ENCODE data around the gene A2ML1. TPM values are rescaled to one million over a fixed set of nuclear protein-coding genes. Genes with fewer than 3 reads are reported as not detected.
"Not testable (repeated sequence)": the region's sequence is repeated elsewhere in the genome, so short reads cannot be mapped to it uniquely, and the experiment has no call there.

The A2ML1 gene
- total RNA-seq, 1 donor from 2014 or later: 3.1 TPM

DNA sequence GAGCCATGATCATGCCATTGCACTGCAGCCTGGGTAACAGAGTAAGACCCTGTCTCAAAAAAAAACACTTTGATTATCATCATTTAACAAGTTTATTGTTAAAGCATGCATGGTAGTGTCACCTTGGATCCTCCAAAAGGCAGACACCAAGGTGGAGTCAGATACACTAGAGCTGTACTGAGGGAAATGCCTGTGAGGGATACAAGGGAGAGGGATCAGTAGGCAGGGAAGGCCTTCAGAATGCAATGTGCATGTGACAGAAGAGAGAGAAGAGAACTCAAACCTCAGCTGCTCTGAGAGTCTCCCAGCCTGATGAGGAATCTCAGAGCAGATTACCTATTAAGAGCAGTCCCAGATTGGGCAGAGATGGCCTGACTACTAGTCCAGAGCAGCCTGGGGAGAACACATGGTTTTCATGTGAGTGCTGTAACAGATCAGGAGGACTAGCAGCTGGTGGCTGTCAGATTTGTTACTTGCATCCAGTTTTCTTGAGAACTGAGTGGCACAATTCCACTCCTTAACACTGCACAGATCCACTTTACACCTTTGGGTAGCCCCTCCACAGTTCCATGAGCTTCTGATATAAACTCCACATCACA lies 38.0 kb upstream of the A2ML1 start:
- Histone ChIP-seq H3K27me3 (ENCODE audit: control insufficient read depth, insufficient read depth, low read length) (no peaks in the 10 kb centered on the region), H3K36me3 (ENCODE audit: control insufficient read depth, insufficient read depth, low read length) (no peaks in the 10 kb centered on the region), H3K4me3 (ENCODE audit: low read depth, low read length) (no peak overlapping the region)
- DNase-seq (ENCODE audit: low read depth): no peak
- TF ChIP-seq, protein P1, sequence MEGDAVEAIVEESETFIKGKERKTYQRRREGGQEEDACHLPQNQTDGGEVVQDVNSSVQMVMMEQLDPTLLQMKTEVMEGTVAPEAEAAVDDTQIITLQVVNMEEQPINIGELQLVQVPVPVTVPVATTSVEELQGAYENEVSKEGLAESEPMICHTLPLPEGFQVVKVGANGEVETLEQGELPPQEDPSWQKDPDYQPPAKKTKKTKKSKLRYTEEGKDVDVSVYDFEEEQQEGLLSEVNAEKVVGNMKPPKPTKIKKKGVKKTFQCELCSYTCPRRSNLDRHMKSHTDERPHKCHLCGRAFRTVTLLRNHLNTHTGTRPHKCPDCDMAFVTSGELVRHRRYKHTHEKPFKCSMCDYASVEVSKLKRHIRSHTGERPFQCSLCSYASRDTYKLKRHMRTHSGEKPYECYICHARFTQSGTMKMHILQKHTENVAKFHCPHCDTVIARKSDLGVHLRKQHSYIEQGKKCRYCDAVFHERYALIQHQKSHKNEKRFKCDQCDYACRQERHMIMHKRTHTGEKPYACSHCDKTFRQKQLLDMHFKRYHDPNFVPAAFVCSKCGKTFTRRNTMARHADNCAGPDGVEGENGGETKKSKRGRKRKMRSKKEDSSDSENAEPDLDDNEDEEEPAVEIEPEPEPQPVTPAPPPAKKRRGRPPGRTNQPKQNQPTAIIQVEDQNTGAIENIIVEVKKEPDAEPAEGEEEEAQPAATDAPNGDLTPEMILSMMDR (IDR thresholded peaks at IDR 0.05; ENCODE audit: insufficient read depth, low read length, poor library complexity, severe bottlenecking): no peak

DNA sequence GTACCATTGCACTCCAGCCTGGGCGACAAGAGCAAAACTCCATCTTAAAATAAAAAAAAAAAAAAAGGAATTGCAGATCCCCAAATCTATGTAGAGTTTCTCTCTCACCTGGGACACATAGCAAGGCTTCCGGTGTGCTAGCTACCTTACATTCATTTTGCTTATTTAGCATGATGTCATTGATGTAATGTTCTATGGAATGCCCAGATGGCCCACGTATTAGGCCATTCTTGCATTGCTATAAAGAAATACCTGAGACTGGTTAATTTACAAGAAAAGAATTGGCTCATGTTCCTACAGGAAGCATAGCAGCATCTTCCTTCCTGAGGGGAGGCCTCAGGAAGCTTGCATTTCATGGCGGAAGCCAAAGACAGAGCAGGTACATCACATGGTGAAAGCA lies 36.9 kb upstream of the A2ML1 start:
- no peak overlapping the region for H3K4me3 ChIP-seq (ENCODE audit: low read depth, low read length)
- TF ChIP-seq, protein P1 (IDR thresholded peaks at IDR 0.05; ENCODE audit: insufficient read depth, low read length, poor library complexity, severe bottlenecking): no peak
- no peaks in the 10 kb centered on the region for H3K36me3 ChIP-seq (ENCODE audit: control insufficient read depth, insufficient read depth, low read length)
- DNase-seq (ENCODE audit: low read depth): no peak
- no peaks in the 10 kb centered on the region for H3K27me3 ChIP-seq (ENCODE audit: control insufficient read depth, insufficient read depth, low read length)

DNA sequence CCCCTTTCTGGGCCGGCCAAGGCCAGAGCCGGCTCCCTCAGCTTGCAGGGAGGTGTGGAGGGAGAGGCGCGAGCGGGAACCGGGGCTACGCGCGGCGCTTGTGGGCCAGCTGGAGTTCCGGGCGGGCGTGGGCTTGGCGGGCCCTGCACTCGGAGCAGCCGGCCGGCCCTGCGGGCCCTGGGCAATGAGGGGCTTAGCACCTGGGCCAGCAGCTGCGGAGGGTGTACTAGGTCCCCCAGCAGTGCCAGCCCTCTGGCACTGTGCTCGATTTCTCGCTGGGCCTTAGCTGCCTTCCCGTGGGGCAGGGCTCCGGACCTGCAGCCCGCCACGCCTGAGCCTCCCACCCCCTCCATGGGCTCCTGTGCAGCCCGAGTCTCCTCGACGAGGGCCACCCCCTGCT lies 35.2 kb upstream of the A2ML1 start:
- DNase-seq (ENCODE audit: low read depth); H3K27me3 ChIP-seq (ENCODE audit: control insufficient read depth, insufficient read depth, low read length); H3K4me3 ChIP-seq (ENCODE audit: low read depth, low read length); H3K36me3 ChIP-seq (ENCODE audit: control insufficient read depth, insufficient read depth, low read length): not testable (repeated sequence)

DNA sequence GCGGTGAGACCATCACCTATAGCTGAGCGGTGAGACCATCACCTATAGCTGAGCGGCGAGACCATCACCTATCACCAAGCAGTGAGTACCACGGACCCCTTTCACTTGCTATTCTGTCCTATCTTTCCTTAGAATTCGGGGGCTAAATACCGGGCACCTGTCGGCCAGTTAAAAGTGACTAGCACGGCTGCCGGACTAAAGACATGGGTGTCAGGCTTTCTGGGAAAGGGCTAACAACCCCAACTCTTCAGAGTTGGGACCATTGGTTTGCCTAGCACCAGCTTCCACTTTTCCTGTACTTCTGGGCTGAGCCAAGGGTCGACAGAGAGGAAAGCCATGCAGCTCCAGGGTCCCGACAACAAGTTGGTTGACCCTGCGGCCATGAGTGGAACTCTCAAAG lies 33.7 kb upstream of the A2ML1 start:
- H3K27me3 ChIP-seq (ENCODE audit: control insufficient read depth, insufficient read depth, low read length); DNase-seq (ENCODE audit: low read depth); H3K4me3 ChIP-seq (ENCODE audit: low read depth, low read length); H3K36me3 ChIP-seq (ENCODE audit: control insufficient read depth, insufficient read depth, low read length): not testable (repeated sequence)

DNA sequence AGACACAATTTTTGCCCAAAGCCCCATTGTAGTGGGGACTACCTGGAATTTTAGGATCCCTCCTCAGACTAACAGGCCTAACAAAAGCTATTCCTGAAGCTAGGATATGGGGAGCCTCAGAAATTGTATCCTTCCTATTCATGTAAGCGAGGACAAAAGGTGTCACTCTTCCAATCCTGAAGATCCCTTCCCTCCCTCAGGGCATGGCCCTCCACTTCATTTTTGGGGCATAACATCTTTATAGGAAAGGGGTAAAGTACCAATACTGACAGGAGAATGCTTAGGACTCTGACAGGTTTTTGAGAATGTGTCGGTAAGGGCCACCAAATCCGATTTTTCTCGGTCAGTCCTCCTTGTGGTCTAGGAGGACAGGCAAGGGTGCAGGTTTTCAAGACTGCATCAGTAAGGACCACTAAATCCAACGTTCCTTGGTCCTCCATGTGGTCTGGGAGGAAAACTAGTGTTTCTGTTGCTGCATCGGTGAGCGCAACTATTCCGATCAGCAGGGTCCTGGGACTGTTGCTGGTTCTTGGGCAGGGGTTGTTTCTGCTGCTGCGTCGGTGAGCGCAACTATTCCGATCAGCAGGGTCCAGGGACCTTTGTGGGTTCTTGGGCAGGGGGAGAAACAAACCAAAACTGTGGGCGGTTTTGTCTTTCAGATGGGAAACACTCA lies 32.9 kb upstream of the A2ML1 start:
- H3K27me3 ChIP-seq (ENCODE audit: control insufficient read depth, insufficient read depth, low read length); H3K4me3 ChIP-seq (ENCODE audit: low read depth, low read length): not testable (repeated sequence)

DNA sequence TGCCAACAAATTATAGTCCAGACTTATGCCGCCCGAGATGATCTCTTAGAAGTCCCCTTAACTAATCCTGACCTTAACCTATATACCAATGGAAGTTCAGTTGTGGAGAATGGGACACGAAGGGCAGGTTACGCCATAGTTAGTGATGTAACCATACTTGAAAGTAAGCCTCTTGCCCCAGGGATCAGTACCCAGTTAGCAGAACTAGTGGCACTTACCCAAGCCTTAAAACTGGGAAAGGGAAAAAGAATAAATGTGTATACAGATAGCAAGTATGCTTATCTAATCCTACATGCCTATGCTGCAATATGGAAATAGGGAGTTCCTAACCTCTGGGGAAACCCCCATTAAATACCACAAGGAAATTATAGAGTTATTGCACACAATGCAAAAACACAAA lies 29.2 kb upstream of the A2ML1 start:
- H3K4me3 ChIP-seq (ENCODE audit: low read depth, low read length); H3K36me3 ChIP-seq (ENCODE audit: control insufficient read depth, insufficient read depth, low read length); H3K27me3 ChIP-seq (ENCODE audit: control insufficient read depth, insufficient read depth, low read length); DNase-seq (ENCODE audit: low read depth): not testable (repeated sequence)

More for the DNA sequence above, 32.9 kb upstream of the A2ML1 start:
- H3K36me3 ChIP-seq (ENCODE audit: control insufficient read depth, insufficient read depth, low read length); DNase-seq (ENCODE audit: low read depth): not testable (repeated sequence)

DNA sequence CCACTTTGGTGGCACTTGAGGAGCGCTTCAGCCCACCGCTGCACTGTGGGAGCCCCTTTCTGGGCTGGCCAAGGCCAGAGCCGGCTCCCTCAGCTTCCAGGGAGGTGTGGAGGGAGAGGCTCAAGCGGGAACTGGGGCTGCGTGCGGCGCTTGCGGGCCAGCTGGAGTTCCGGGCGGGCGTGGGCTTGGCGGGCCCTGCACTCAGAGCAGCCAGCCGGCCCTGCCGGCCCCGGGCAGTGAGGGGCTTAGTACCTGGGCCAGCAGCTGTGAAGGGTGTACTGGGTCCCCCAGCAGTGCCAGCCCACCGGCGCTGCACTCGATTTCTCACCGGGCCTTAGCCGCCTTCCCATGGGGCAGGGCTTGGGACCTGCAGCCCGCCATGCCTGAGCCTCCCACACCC lies 27.8 kb upstream of the A2ML1 start:
- not testable (repeated sequence) for H3K36me3 ChIP-seq (ENCODE audit: control insufficient read depth, insufficient read depth, low read length); H3K4me3 ChIP-seq (ENCODE audit: low read depth, low read length); H3K27me3 ChIP-seq (ENCODE audit: control insufficient read depth, insufficient read depth, low read length)

DNA sequence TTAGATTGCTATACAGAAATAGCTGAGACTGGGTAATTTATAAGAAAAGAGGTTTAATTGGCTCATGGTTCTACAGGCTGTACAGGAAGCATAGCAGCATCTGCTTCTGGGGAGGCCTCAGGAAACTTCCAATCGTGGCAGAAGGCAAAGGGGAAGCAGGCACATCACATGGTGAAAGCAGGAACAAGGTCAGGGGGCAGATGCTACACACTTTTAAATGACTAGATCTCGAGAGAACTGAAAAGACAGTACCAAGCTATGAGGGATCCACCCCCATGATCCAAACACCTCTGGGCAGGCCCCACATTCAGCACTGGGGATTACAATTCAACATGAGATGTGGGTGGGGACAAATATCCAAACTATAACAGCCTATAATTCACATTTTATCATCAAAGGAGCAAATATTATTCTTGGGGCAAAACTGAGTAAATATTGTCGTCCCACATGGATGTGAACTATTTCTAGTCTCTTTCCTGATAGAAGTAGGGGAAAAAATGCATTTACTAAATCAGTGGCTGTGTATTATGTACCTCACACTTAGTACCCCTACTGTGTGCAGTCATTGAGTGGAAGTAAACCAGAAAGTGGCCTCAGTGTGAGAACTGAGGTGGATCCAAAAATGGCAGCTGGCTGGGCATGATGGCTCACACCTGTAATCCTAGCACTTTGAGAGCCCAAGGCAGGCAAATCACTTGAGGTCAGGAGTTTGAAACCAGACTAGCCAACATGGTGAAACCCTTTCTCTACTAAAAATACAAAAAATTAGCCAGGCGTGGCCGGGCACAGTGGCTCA lies 25.4 kb upstream of the A2ML1 start:
- Histone ChIP-seq H3K27me3 (ENCODE audit: control insufficient read depth, insufficient read depth, low read length) (no peaks in the 10 kb centered on the region), H3K4me3 (ENCODE audit: low read depth, low read length) (no peak overlapping the region), H3K36me3 (ENCODE audit: control insufficient read depth, insufficient read depth, low read length) (no peaks in the 10 kb centered on the region)
- TF ChIP-seq, protein P1 (IDR thresholded peaks at IDR 0.05; ENCODE audit: insufficient read depth, low read length, poor library complexity, severe bottlenecking): no peak
- DNase-seq (ENCODE audit: low read depth): no peak

More for the DNA sequence above, 27.8 kb upstream of the A2ML1 start:
- DNase-seq (ENCODE audit: low read depth): not testable (repeated sequence)

DNA sequence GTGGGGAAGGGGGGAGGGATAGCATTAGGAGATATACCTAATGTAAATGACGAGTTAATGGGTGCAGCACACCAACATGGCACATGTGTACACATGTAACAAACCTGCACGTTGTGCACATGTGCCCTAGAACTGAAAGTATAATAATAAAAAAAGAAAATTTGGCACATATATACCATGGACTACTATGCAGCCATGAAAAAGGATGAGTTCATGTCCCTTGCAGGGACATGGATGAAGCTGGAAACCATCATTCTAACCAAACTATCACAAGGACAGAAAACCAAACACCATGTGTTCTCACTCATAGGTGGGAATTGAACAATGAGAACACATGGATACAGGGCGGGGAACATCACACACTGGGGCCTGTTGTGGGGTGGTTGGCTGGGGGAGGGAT lies 21.2 kb upstream of the A2ML1 start:
- not testable (repeated sequence) for H3K27me3 ChIP-seq (ENCODE audit: control insufficient read depth, insufficient read depth, low read length); DNase-seq (ENCODE audit: low read depth); H3K4me3 ChIP-seq (ENCODE audit: low read depth, low read length); H3K36me3 ChIP-seq (ENCODE audit: control insufficient read depth, insufficient read depth, low read length)

DNA sequence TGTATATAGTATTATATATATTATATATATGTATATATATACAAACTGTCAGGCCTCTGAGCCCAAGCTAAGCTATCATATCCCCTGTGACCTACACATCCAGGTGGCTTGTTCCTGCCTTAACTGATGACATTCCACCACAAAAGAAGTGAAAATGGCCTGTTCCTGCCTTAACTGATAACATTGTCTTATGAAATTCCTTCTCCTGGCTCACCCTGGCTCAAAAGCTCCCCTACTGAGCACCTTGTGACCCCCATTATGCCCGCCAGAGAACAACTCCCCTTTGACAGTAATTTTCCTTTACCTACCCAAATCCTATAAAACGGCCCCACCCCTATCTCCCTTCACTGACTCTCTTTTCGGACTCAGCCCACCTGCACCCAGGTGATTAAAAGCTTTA lies 17.6 kb upstream of the A2ML1 start:
- H3K36me3 ChIP-seq (ENCODE audit: control insufficient read depth, insufficient read depth, low read length); DNase-seq (ENCODE audit: low read depth); H3K4me3 ChIP-seq (ENCODE audit: low read depth, low read length); H3K27me3 ChIP-seq (ENCODE audit: control insufficient read depth, insufficient read depth, low read length): not testable (repeated sequence)

DNA sequence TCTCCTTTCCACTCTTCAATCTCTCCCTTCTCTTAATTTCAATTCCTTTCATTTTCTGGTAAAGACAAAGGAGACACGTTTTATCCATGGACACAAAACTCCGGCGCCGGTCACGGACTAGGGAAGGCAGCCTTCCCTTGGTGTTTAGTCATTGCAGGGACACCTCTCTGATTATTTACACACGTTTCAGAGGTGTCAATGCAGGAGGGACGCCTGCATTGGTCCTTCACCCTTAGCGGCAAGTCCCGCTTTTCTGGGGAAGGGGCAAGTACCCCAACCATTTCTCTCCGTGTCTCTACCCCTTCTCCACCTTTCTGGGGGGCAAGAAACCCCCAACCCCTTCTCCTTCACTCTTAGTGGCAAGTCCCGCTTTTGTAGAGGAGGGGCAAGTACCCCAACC lies 16.9 kb upstream of the A2ML1 start:
- H3K4me3 ChIP-seq (ENCODE audit: low read depth, low read length); H3K36me3 ChIP-seq (ENCODE audit: control insufficient read depth, insufficient read depth, low read length): not testable (repeated sequence)

More for the DNA sequence above, 16.9 kb upstream of the A2ML1 start:
- DNase-seq (ENCODE audit: low read depth); H3K27me3 ChIP-seq (ENCODE audit: control insufficient read depth, insufficient read depth, low read length): not testable (repeated sequence)

Data from kidney epithelial cell (primary cell).